Right renal cortex interstitium (tissue), 3 donors: Measurements from ENCODE around the gene CLEC2B. TPM values are rescaled to one million over a fixed set of nuclear protein-coding genes. Genes with fewer than 3 reads are reported as not detected.

Experiments used
- DNase-seq, 3 donors: peaks; one replicate each; pipeline ENCODE4 v3.0.0-alpha.2; 2013; ENCODE audit warnings: low read depth in 3 of 3, low spot score in 2 of 3
- polyA plus RNA-seq, 3 donors: library from polyadenylated mRNA; unstranded; fragments of 120-200 nt; gene quantifications; one replicate each; pipeline ENCODE4 v1.2.1, GENCODE V29; 2013; ENCODE audit not compliant: insufficient read length in 3 of 3

CLEC2B gene
- polyA plus RNA-seq, 3 donors, result 3.5 to 4.8 (median 3.9) TPM

- no peak for DNase-seq
Measured at GRCh38 chr12:9870286-9870866, 1.2 kb upstream of the CLEC2B start.

- no peak for DNase-seq
Measured at GRCh38 chr12:9868951-9869306, 225 bp downstream of the CLEC2B start.

GRCh38 chr12:9868311-9868801 lies 798 bp downstream of the CLEC2B start:
- no peak for DNase-seq

DNA sequence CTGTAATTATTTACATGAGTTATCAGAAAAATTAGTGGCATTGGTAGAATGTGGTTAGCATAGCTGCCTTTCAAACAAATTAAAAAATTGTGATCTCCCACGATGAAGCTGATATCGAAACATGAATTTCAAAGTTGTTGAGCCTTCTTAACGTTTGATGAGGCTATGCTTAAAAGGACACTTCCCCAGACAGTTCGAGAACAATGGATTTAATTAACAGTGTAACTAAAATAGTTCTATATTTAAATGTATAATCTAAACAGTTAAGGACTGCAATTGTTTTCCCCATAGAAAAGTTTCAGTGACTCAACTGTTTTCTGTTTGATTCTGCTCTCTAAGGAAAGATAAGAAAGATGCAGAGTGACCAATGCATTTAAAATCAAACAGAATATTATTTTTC lies 1.6 kb downstream of the CLEC2B start:
- no peak for DNase-seq

DNA sequence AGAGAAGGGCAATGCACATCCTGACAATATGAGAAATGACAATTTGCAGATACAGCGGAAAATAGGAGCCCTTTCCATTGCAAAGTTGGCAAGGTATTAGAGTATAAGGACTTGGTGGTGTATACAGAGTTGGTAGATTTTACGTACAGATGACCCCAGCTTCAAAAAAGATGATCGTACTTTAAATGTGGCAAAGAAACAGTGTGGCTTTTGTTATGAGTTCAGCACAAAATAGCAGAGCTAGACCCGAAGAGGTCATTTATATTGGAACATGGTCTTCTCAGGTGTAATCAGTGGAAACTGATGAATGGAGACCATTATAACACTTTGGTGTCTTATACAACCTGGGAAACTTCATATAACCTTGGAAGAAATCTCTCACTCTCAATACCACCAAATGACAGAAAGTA lies 2.3 kb downstream of the CLEC2B start:
- no peak for DNase-seq

GRCh38 chr12:9864913-9865675 lies 4.1 kb downstream of the CLEC2B start:
- no peak for DNase-seq

DNA sequence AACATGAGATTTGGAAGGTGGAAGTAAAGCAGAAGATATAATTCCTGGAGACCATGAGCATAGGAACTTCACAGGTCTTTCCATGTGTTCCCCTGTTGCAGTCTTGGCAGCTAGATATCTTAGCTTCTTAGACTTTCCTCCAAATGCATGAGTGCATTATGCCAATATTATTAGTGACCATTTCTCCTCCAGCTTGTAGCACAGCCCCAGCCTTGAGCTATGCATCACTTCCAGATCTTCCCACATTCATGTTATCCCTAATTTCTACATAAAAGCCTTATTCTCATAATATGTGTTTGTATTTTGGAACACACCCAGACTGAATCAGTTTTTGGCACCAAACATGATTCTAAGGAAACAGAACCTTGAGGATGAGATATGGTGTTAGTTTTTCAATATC lies 11.0 kb downstream of the CLEC2B start:
- no peak for DNase-seq

DNA sequence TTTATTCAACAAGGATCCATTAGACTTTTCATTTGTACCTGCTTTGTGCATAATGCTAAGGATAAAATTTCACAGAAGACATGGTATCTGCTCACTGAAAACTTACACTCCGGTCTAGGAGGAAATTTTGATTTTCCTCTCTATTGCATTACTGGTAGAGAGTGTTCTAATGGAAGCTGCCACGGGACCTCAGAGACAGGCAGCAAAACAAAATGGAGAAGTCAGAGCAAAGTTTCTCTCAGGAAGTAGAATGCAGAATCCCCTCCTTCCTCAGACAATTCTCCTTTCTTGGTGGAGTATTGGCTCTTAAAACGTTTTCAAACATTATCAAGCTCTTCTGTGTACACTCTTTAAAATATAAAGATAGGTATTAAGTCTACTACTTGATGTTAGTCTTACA lies 12.3 kb downstream of the CLEC2B start:
- no peak for DNase-seq

DNA sequence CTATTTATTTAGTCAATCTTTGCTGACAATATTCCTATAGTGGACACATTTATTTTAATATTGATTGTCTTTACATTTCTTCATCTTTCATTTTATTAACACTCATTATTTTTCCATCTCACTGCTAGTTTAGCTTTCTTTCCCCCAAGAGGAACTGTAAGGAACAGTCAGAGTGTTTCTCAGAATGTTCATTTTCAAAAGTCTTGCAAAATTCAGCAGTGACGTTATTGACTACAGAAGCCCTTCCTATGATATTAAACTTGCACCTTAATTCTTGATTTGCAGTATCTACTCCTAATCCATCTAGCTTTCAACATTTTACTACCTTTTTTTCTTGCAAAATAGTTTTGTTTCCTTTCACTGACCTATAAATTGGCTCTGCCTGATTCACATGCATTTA lies 13.0 kb downstream of the CLEC2B start:
- no peak for DNase-seq

GRCh38 chr12:9851927-9852326 lies 17.2 kb downstream of the CLEC2B start:
- no peak for DNase-seq

GRCh38 chr12:9851050-9851449 lies 18.1 kb downstream of the CLEC2B start:
- DNase-seq, result no peak

DNA sequence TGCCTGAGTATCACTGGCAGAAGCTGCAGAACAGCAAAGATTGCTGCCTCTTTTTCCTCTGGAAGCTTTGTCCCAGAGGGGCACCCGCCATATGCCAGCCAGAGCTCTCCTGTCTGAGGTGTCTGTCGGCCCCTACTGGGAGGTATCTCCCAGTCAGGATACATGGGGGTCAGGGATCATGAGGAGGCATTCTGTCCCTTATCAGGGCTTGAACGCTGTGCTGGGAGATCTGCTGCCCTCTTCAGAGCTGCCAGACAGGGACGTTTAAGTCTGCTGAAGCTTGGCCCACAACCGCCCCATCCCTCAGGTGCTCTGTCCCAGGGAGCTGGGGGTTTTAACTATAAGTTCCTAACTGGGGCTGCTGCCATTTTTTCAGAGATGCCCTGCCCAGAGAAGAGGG lies 20.3 kb downstream of the CLEC2B start:
- no peak for DNase-seq

DNA sequence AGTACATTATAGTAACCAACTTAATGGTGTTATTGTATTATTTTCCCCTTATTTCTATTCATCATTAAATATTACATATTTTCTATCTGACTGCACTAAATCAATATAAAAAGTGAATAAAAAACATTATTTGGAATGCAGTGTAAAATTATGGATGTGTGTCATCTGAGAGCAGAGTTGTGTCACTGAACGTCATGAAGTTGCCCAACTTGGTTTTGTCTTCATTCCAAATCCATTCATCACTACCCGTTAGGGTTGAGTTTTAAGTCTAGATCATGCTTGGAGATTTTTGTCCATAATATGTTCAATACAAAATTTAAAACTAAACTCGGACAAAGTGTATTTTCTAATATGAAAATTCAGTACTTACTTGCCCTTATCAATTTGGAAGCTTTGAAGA lies 25.7 kb downstream of the CLEC2B start:
- no peak for DNase-seq

DNA sequence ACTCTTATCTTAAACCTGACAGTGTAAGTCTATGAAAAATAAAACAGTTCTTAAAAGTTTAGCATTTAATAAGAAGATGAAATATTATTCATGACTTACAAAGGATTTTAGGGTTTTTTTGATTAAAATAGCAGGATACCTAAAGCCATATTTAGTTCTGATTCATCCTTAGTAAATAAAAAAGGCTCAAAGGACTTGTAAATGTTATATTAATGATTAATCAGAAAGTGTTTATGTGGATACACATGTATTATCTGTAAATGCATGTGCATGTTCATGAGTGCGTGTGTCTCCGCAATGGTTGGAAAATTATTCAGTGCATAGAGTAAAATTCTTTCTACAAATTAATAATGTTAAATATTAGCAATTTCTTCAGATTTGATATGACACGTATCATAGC lies 37.4 kb downstream of the CLEC2B start:
- no peak for DNase-seq

DNA sequence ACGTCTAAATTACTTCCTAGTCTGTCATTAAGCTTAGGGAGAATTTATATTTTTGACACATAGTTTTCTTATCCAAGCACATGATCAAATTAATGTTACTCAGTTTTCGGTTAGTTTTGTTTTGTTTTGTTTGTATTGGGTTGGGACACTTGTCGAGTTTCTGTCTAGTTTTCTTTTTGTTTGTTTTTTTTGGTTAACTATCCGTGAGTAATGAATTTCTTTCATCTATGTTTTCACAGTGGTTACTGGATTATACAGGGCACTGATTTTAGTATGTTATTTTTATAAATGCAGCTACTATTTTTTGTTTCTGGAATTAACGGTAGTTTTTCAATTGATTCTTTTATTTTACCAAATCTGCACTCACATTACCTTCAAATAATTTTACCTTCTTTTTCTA lies 39.2 kb downstream of the CLEC2B start:
- no peak for DNase-seq

GRCh38 chr12:9829483-9829882 lies 39.7 kb downstream of the CLEC2B start:
- no peak for DNase-seq

GRCh38 chr12:9827209-9827888 lies 41.8 kb downstream of the CLEC2B start, which contains the start of gene KLRF1:
TSS of gene KLRF1 (plus strand) at chr12:9827481. CDS start at chr12:9827545, 64 bp downstream.
- DNase-seq, result no peak

DNA sequence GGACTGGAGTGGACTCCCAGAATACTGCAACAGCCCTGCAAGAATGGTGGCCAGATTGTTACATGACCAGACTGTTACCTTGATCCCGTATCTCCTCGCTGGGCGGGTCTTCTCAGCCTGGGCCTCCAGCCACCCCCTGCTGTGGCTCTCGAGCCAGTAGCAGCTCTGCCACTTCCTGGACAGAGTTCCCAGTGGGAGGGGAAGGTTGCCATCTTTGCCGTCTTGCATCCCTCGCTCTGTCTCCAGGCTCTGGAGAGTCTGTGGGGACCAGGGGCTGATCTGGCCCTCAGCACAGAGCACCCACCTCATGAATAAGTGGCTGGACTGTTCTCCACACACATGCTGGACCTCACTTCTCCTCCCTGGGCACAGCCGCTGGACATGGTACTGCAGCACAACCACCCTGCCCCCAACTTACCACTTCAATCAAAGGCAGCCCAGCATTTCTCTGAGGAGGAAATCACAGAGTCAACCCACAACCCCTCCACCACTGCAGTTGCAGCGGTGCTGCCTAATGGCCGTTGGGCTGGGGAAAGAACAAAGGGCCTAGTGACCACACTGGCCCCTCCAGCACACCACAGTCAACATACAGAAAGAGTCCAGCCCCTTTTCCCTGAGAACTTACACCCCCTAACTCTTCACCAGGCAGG lies 48.7 kb downstream of the CLEC2B start:
- no peak for DNase-seq

DNA sequence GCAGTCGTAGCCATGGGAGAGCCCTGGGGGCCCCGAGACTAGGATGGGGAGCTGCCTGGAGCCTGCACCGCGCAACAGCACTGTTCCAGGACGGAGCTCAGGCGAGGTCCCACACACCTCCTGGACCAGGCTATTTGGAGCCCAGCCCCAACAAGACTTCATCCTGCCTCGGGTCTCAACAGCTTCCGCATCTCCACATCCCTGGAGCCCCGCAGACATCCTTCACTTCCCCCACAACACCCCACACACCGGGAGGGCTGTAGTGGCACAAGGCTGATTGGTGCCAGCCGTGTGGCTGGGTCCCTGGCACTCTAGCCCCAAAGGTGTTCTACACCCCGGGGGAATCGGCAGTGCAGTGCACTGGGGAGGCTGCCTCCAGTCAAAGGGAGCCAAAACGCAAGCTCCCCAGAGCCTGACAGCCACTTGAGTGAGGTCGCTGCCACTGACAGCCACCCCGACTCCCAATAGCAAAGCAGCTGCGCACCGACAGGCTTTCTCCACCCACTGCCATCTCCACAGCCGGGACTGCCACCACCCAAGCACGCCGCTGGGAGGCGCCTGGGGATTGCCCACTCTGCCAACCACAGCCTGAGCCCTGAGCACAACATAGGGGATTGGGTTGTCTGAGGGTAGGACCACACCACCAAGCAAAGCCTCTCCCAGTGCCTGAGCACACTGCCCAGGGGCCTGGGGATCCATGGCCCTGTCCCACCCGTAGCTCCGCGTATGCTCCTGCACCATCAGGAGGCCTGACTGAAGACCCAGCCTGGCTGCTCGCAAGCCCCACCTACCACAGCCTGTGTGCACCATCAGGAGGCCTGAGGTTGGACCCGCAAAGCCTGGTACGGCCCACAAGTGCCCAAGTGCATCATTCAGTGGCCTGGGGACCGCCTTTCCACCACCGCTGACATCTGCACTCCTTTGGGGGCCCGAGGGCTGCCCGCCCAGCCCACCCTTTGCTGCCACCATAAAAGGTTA lies 55.0 kb downstream of the CLEC2B start:
- DNase-seq, result no peak

GRCh38 chr12:9811621-9812020 lies 57.5 kb downstream of the CLEC2B start:
- no peak for DNase-seq
